GM23338 (cell line): ENCODE results near the gene NFE2L1. TPM values are rescaled to one million over a fixed set of nuclear protein-coding genes. Genes with fewer than 3 reads are reported as not detected.
A peak's percentile ranks its signal among the peaks of the same experiment; 100 is the strongest.

Experiments used
- ATAC-seq: fragments of 200-7000 bp; cut with Tn5 transposase; 3 replicates; pipeline ENCODE4 v1.9.1; 2020
- DNase-seq: peaks from one replicate; pipeline ENCODE4 v3.0.0-alpha.2; 2015; ENCODE audit warnings: low spot score
- H2AFZ ChIP-seq: fragments of 200-600 bp; sonication (generic); 2 replicates; pipeline ENCODE4 v1.8.0; 2016; ENCODE audit warnings: antibody characterized with exemption, mild to moderate bottlenecking, moderate library complexity
- H3F3A ChIP-seq: fragments of 200-600 bp; sonication (generic); replicated peaks from 2 replicates; pipeline ENCODE4 v1.8.0; 2017; ENCODE audit warnings: antibody characterized with exemption, mixed run types, low read depth
- H3K27ac ChIP-seq: fragments of 200-600 bp; sonication (generic); 2 replicates; pipeline ENCODE4 v1.6.1; 2016; ENCODE audit warnings: low read depth
- H3K27me3 ChIP-seq: fragments of 200-600 bp; sonication (generic); 2 replicates; pipeline ENCODE4 v1.8.0; 2016; ENCODE audit warnings: mild to moderate bottlenecking, mixed run types, moderate library complexity; ENCODE audit not compliant: insufficient read depth
- H3K36me3 ChIP-seq: fragments of 200-600 bp; sonication (generic); 2 replicates; pipeline ENCODE4 v1.8.0; 2016; ENCODE audit warnings: mild to moderate bottlenecking; ENCODE audit not compliant: insufficient read depth
- H3K4me1 ChIP-seq: fragments of 200-600 bp; sonication (generic); 2 replicates; pipeline ENCODE4 v1.8.0; 2016; ENCODE audit warnings: mild to moderate bottlenecking, moderate library complexity; ENCODE audit not compliant: insufficient read depth
- H3K4me2 ChIP-seq: fragments of 200-600 bp; sonication (generic); 2 replicates; pipeline ENCODE4 v1.7.1; 2017; ENCODE audit warnings: mixed run types
- H3K4me3 ChIP-seq: fragments of 200-600 bp; sonication (generic); 2 replicates; pipeline ENCODE4 v1.6.1; 2016; ENCODE audit warnings: mixed run types
- H3K79me2 ChIP-seq: fragments of 200-600 bp; sonication (generic); replicated peaks from 2 replicates; pipeline ENCODE4 v1.8.0; 2017; ENCODE audit warnings: mild to moderate bottlenecking; ENCODE audit not compliant: insufficient read depth
- H3K9me2 ChIP-seq: fragments of 200-600 bp; sonication (generic); 2 replicates; pipeline ENCODE4 v1.8.0; 2017; ENCODE audit not compliant: insufficient read depth
- H4K20me1 ChIP-seq: fragments of 200-600 bp; sonication (generic); replicated peaks from 2 replicates; pipeline ENCODE4 v1.8.0; 2017; ENCODE audit warnings: mild to moderate bottlenecking; ENCODE audit not compliant: insufficient read depth
- H3K27ac Mint-ChIP-seq: 2 replicates; pipeline ENCODE4 v1.8.0; 2020; ENCODE audit warnings: inconsistent platforms, mild to moderate bottlenecking, moderate library complexity, mixed read lengths
- H3K27me3 Mint-ChIP-seq: 3 replicates; pipeline ENCODE4 v1.8.0; 2022; ENCODE audit warnings: low read depth, mild to moderate bottlenecking, moderate library complexity, mixed read lengths, inconsistent platforms; ENCODE audit not compliant: insufficient read depth, poor library complexity
- H3K36me3 Mint-ChIP-seq: 3 replicates; pipeline ENCODE4 v1.8.0; 2021; ENCODE audit warnings: low read depth, mild to moderate bottlenecking, inconsistent platforms, moderate library complexity, mixed read lengths
- H3K4me1 Mint-ChIP-seq: 3 replicates; pipeline ENCODE4 v1.8.0; 2020; ENCODE audit warnings: mild to moderate bottlenecking, inconsistent platforms, mixed read lengths
- H3K4me3 Mint-ChIP-seq: 3 replicates; pipeline ENCODE4 v1.8.0; 2021; ENCODE audit warnings: moderate library complexity, mild to moderate bottlenecking, inconsistent platforms, mixed read lengths
- H3K9me3 Mint-ChIP-seq: 3 replicates; pipeline ENCODE4 v1.8.0; 2020; ENCODE audit warnings: moderate library complexity, mild to moderate bottlenecking, inconsistent platforms, mixed read lengths
- CREB1 ChIP-seq: fragments of 250-450 bp; sonication (Bioruptor Pico); IDR thresholded peaks from 2 replicates; pipeline ENCODE4 v1.5.0; 2020; ENCODE audit warnings: low read depth, mild to moderate bottlenecking, moderate library complexity
- EZH2phosphoT487 ChIP-seq: fragments of 200-600 bp; sonication (generic); IDR thresholded peaks from one replicate; pipeline ENCODE4 v1.8.1; 2018; ENCODE audit warnings: antibody characterized with exemption; ENCODE audit not compliant: unreplicated experiment
- NANOG ChIP-seq: IDR thresholded peaks from 2 replicates; pipeline ENCODE4 v1.6.1; 2016; ENCODE audit warnings: antibody characterized with exemption, borderline replicate concordance
- POLR2AphosphoS5 ChIP-seq: IDR thresholded peaks from 2 replicates; pipeline ENCODE4 v1.6.1; 2016; ENCODE audit warnings: antibody characterized with exemption, low read depth
- long read RNA-seq: library from polyadenylated mRNA; unstranded; transcript quantifications from one replicate; pipeline ENCODE4 v2.0.0, GENCODE V29; 2020; ENCODE audit not compliant: unreplicated experiment
- polyA plus RNA-seq: library from polyadenylated mRNA; unstranded; fragments of >200 nt; fragmentation: Nextera tagmentation; extraction: Ambion mirVana; gene quantifications from 2 replicates; pipeline ENCODE4 v1.2.1, GENCODE V29; 2016
- total RNA-seq: library from RNA; depleted of rRNA; stranded (reverse); fragments of >200 nt; shearing (Covaris generic); gene quantifications from 2 replicates; pipeline ENCODE4 v1.2.3, GENCODE V29; 2014; rRNA removed
- TF ChIP-seq, protein P1 (sequence below): IDR thresholded peaks from 2 replicates; pipeline ENCODE4 v1.6.1; 2016; ENCODE audit warnings: antibody characterized with exemption
- TF ChIP-seq, protein P2 (sequence below): IDR thresholded peaks from one replicate; pipeline ENCODE4 v1.6.1; 2018; ENCODE audit warnings: antibody characterized with exemption; ENCODE audit not compliant: unreplicated experiment
- TF ChIP-seq, protein P3 (sequence below), 2 experiments: fragments of 200-600 bp in 1 of 2; sonication (generic) in 1 of 2; conservative IDR thresholded peaks; 2 replicates each; pipeline versions ENCODE4 v1.5.1 to v1.6.1; 2016 to 2017; ENCODE audit warnings: antibody characterized with exemption in 2 of 2, low read depth in 2 of 2, mild to moderate bottlenecking in 2 of 2, moderate library complexity in 1 of 2

Gene NFE2L1, protein sequence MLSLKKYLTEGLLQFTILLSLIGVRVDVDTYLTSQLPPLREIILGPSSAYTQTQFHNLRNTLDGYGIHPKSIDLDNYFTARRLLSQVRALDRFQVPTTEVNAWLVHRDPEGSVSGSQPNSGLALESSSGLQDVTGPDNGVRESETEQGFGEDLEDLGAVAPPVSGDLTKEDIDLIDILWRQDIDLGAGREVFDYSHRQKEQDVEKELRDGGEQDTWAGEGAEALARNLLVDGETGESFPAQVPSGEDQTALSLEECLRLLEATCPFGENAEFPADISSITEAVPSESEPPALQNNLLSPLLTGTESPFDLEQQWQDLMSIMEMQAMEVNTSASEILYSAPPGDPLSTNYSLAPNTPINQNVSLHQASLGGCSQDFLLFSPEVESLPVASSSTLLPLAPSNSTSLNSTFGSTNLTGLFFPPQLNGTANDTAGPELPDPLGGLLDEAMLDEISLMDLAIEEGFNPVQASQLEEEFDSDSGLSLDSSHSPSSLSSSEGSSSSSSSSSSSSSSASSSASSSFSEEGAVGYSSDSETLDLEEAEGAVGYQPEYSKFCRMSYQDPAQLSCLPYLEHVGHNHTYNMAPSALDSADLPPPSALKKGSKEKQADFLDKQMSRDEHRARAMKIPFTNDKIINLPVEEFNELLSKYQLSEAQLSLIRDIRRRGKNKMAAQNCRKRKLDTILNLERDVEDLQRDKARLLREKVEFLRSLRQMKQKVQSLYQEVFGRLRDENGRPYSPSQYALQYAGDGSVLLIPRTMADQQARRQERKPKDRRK
- total RNA-seq (138 and 157 TPM in 2 replicates), polyA plus RNA-seq (39.9 and 49.9 TPM in 2 replicates)
- long read RNA-seq, full-length matches to known transcripts: 3 of 34 reads
- long read RNA-seq, partial matches to known transcripts: 1 of 34 reads
- long read RNA-seq, other reads (novel, unspliced or antisense): 30 of 34 reads

DNA sequence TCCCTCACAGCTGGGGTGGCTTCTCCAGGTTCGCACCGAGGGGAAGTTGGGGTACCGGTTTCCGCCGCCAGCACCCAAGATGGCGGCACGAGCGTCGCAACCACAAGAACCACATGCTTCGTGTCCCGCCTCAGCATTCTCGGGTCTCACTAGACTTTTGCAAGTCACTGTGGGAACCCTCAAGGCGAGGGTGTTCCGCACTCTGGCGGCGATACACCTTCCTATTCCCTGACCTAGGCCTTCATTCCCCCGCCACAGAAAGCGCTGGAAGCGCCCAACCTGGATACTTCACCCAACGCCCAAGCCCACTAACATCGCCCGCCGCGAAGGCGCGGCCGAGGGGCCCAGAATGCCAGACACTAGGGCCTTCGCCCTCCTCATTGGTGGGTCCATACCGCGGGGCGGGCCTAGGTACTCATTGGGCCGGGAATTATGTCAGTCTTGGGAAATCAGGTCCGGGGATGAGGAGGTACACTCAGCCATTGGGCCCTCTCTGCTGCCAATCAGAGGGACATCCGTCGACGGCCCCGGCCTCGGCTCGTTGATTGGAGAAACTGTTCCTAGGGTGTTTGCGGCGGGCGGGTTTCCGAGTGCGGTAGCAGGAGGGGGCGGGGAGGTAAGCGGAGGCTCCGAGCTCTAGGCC lies at the start of gene NFE2L1:
NFE2L1 (plus strand) TSS at position 619 of the 643 bp plus-strand sequence. CDS start 2,760 bp downstream, outside the sequence.
- Mint-ChIP-seq H3K27ac (peak within 1 kb of the TSS; percentile 100), H3K4me1 (peaks cover 58% of the 10 kb centered on the region), H3K36me3 (peaks cover 37% of the 10 kb centered on the region), H3K27me3 (peaks cover 23% of the 10 kb centered on the region), H3K4me3 (peak within 1 kb of the TSS; percentile 98), H3K9me3 (no peaks in the 10 kb centered on the region)
- peak; percentile 92 for ATAC-seq
- peak within 1 kb of the TSS; percentile 94 for H3K4me2 ChIP-seq
- H3K79me2 ChIP-seq: peaks cover 57% of the 10 kb centered on the region
- DNase-seq: peak; percentile 100
- H3K27ac ChIP-seq: peak within 1 kb of the TSS; percentile 93
- no peaks in the 10 kb centered on the region for H3K27me3 ChIP-seq
- peak within 1 kb of the TSS; percentile 90 for H3K4me3 ChIP-seq
- H2AFZ ChIP-seq: peak within 1 kb of the TSS; percentile 61; the same call in 1 of the 2 replicates
- H3K36me3 ChIP-seq: peaks cover 12% of the 10 kb centered on the region; the same call in 1 of the 2 replicates
- H3K9me2 ChIP-seq: no peaks in the 10 kb centered on the region
- H4K20me1 ChIP-seq: peaks cover 18% of the 10 kb centered on the region
- peaks cover 13% of the 10 kb centered on the region for H3F3A ChIP-seq
- TF ChIP-seq, protein P1, sequence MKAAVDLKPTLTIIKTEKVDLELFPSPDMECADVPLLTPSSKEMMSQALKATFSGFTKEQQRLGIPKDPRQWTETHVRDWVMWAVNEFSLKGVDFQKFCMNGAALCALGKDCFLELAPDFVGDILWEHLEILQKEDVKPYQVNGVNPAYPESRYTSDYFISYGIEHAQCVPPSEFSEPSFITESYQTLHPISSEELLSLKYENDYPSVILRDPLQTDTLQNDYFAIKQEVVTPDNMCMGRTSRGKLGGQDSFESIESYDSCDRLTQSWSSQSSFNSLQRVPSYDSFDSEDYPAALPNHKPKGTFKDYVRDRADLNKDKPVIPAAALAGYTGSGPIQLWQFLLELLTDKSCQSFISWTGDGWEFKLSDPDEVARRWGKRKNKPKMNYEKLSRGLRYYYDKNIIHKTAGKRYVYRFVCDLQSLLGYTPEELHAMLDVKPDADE: peak; percentile 64
- TF ChIP-seq CREB1 (CRISPR knock-in tag) (peak; percentile 89), POLR2AphosphoS5 (peak; percentile 62), EZH2phosphoT487 (no peak)
- TF ChIP-seq, protein P2, sequence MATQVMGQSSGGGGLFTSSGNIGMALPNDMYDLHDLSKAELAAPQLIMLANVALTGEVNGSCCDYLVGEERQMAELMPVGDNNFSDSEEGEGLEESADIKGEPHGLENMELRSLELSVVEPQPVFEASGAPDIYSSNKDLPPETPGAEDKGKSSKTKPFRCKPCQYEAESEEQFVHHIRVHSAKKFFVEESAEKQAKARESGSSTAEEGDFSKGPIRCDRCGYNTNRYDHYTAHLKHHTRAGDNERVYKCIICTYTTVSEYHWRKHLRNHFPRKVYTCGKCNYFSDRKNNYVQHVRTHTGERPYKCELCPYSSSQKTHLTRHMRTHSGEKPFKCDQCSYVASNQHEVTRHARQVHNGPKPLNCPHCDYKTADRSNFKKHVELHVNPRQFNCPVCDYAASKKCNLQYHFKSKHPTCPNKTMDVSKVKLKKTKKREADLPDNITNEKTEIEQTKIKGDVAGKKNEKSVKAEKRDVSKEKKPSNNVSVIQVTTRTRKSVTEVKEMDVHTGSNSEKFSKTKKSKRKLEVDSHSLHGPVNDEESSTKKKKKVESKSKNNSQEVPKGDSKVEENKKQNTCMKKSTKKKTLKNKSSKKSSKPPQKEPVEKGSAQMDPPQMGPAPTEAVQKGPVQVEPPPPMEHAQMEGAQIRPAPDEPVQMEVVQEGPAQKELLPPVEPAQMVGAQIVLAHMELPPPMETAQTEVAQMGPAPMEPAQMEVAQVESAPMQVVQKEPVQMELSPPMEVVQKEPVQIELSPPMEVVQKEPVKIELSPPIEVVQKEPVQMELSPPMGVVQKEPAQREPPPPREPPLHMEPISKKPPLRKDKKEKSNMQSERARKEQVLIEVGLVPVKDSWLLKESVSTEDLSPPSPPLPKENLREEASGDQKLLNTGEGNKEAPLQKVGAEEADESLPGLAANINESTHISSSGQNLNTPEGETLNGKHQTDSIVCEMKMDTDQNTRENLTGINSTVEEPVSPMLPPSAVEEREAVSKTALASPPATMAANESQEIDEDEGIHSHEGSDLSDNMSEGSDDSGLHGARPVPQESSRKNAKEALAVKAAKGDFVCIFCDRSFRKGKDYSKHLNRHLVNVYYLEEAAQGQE: no peak
- H3K4me1 ChIP-seq: peaks cover 50% of the 10 kb centered on the region

DNA sequence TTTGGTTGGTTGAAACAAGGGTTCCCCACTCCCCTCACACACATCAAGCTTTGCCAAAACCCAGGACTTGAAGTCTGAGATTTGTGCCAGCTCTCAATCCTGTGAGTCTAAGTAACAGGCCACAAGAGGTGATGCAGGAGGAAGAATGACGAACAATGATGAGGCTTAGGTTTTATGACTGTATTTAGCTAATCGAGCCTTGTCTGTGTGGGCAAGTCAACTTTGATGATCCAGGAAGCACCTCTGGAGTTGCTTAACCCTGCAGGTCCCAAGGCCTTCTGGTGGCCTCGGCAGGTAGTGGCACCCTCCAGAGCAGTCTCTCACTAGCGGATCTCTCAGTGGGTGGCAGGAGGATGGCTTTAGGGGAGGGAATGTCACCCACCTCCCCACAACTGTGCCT lies 48.6 kb upstream of the NFE2L1 start:
- Histone ChIP-seq H3K9me2 (no peaks in the 10 kb centered on the region), H3K4me3 (no peak overlapping the region), H3F3A (peaks cover 14% of the 10 kb centered on the region), H3K4me1 (peaks cover 41% of the 10 kb centered on the region), H3K79me2 (no peaks in the 10 kb centered on the region), H3K4me2 (no peak overlapping the region), H3K27ac (no peak overlapping the region), H3K27me3 (no peaks in the 10 kb centered on the region), H3K36me3 (no peaks in the 10 kb centered on the region), H4K20me1 (no peaks in the 10 kb centered on the region), H2AFZ (no peak overlapping the region)
- Mint-ChIP-seq H3K36me3 (no peaks in the 10 kb centered on the region), H3K4me1 (peaks cover 57% of the 10 kb centered on the region), H3K27ac (no peak overlapping the region), H3K4me3 (no peak overlapping the region; the same call in 2 of the 3 replicates), H3K9me3 (no peaks in the 10 kb centered on the region; the same call in 2 of the 3 replicates), H3K27me3 (peaks cover 16% of the 10 kb centered on the region)
- no peak for TF ChIP-seq NANOG
- TF ChIP-seq, protein P3, sequence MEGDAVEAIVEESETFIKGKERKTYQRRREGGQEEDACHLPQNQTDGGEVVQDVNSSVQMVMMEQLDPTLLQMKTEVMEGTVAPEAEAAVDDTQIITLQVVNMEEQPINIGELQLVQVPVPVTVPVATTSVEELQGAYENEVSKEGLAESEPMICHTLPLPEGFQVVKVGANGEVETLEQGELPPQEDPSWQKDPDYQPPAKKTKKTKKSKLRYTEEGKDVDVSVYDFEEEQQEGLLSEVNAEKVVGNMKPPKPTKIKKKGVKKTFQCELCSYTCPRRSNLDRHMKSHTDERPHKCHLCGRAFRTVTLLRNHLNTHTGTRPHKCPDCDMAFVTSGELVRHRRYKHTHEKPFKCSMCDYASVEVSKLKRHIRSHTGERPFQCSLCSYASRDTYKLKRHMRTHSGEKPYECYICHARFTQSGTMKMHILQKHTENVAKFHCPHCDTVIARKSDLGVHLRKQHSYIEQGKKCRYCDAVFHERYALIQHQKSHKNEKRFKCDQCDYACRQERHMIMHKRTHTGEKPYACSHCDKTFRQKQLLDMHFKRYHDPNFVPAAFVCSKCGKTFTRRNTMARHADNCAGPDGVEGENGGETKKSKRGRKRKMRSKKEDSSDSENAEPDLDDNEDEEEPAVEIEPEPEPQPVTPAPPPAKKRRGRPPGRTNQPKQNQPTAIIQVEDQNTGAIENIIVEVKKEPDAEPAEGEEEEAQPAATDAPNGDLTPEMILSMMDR (conservative IDR thresholded peaks at IDR 0.05; ENCODE audit: low read depth in 2 of 2): 0 out of 4 replicates have a peak, but pooled peaks of 1 of the 2 experiments have one; percentile 11
- DNase-seq: no peak
- ATAC-seq: no peak
